H1 (cell line): Measurements from ENCODE around the gene CGB2. TPM values are rescaled to one million over a fixed set of nuclear protein-coding genes. Genes with fewer than 3 reads are reported as not detected.

Experiments used
- CTCF ChIA-PET: fragments of 300-600 bp; sonication (Branson Sonifier 250); formaldehyde crosslinking; loops from one replicate; lab custom pipeline; 2021; ENCODE audit not compliant: partially characterized antibody; lab: Charles Lee
- POLR2A ChIA-PET: fragments of 300-600 bp; sonication (Branson Sonifier 250); formaldehyde crosslinking; loops from one replicate; lab custom pipeline; 2021; ENCODE audit warnings: inconsistent platforms; ENCODE audit not compliant: partially characterized antibody; lab: Charles Lee
- DNase-seq, 2 experiments: peaks; one replicate each; pipeline versions ENCODE4 v3.0.0 to v3.0.0-alpha.2; 2010 to 2022; ENCODE audit warnings: low spot score in 2 of 2, low read depth in 1 of 2, mixed read lengths in 1 of 2
- FAIRE-seq: peaks from 2 replicates; lab custom pipeline; 2011; peaks lifted over from hg19 to GRCh38; lab: Jason Lieb, UNC
- H2AFZ ChIP-seq: 2 replicates; pipeline ENCODE4 v1.8.1; 2012; ENCODE audit warnings: low read length, inconsistent platforms
- H2AK5ac ChIP-seq: 2 replicates; pipeline ENCODE4 v1.6.1; 2013; ENCODE audit warnings: low read depth, low read length
- H2BK120ac ChIP-seq: replicated peaks from 2 replicates; pipeline ENCODE3; 2013; ENCODE audit warnings: low read depth, low read length, inconsistent platforms
- H2BK12ac ChIP-seq: 2 replicates; pipeline ENCODE4 v1.6.1; 2013; ENCODE audit warnings: low read depth, low read length
- H2BK15ac ChIP-seq: 2 replicates; pipeline ENCODE4 v1.6.1; 2013; ENCODE audit warnings: low read length
- H2BK20ac ChIP-seq: 2 replicates; pipeline ENCODE4 v1.6.1; 2013; ENCODE audit warnings: low read length
- H2BK5ac ChIP-seq: 2 replicates; pipeline ENCODE4 v1.6.1; 2013; ENCODE audit warnings: low read depth, low read length
- H3K14ac ChIP-seq: 2 replicates; pipeline ENCODE4 v1.6.1; 2013; ENCODE audit warnings: inconsistent platforms; ENCODE audit not compliant: insufficient read length
- H3K18ac ChIP-seq: 2 replicates; pipeline ENCODE4 v1.6.1; 2013; ENCODE audit warnings: low read length; ENCODE audit errors: extremely low read depth
- H3K23ac ChIP-seq: 2 replicates; pipeline ENCODE4 v1.6.1; 2013; ENCODE audit warnings: inconsistent platforms; ENCODE audit not compliant: insufficient read length
- H3K23me2 ChIP-seq: 2 replicates; pipeline ENCODE4 v1.6.1; 2013; ENCODE audit warnings: low read depth, low read length
- H3K27ac ChIP-seq: 2 replicates; pipeline ENCODE4 v1.6.1; 2011; ENCODE audit warnings: low read depth, low read length, inconsistent platforms
- H3K27me3 ChIP-seq, 4 experiments: replicated peaks in 1 of 4; 1 replicate in 1 of 4; 2 replicates in 3 of 4; pipeline versions ENCODE4 v1.6.1 to v1.8.1; 2011 to 2013; ENCODE audit warnings: low read length in 3 of 4, mild to moderate bottlenecking in 3 of 4, inconsistent platforms in 2 of 4, mixed read lengths in 2 of 4, moderate library complexity in 1 of 4; ENCODE audit not compliant: control insufficient read depth in 3 of 4, insufficient read depth in 3 of 4; ENCODE audit errors: extremely low read depth in 1 of 4
- H3K36me3 ChIP-seq, 4 experiments: 2 replicates each; pipeline versions ENCODE4 v1.6.1 to v1.8.1; 2011 to 2013; ENCODE audit warnings: mild to moderate bottlenecking in 4 of 4, low read length in 3 of 4, moderate library complexity in 2 of 4, control low read depth in 1 of 4, inconsistent platforms in 1 of 4; ENCODE audit not compliant: insufficient read depth in 4 of 4, control insufficient read depth in 2 of 4
- H3K4ac ChIP-seq: replicated peaks from 2 replicates; pipeline ENCODE3; 2013; ENCODE audit warnings: low read length, low read depth, mixed read lengths, inconsistent platforms; ENCODE audit not compliant: insufficient read length
- H3K4me1 ChIP-seq, 4 experiments: replicated peaks in 1 of 4; 1 replicate in 1 of 4; 2 replicates in 3 of 4; pipeline versions ENCODE4 v1.6.1 to v1.8.1; 2011 to 2013; ENCODE audit warnings: low read length in 3 of 4, inconsistent platforms in 2 of 4, mixed read lengths in 1 of 4; ENCODE audit not compliant: insufficient read depth in 4 of 4, control insufficient read depth in 3 of 4
- H3K4me2 ChIP-seq, 2 experiments: 2 replicates each; pipeline versions ENCODE4 v1.6.1 to v1.8.1; 2011 to 2013; ENCODE audit warnings: low read depth in 2 of 2, low read length in 2 of 2, control low read depth in 1 of 2, inconsistent platforms in 1 of 2, mild to moderate bottlenecking in 1 of 2; ENCODE audit not compliant: insufficient read depth in 1 of 2
- H3K4me3 ChIP-seq, 4 experiments: fragments of 200-600, 300-600 bp in 1 of 4; sonication (generic), shearing (Covaris generic), sonication (Bioruptor Twin) in 1 of 4; 2 replicates each; pipeline versions ENCODE4 v1.5.1 to v1.8.1; 2011 to 2016; ENCODE audit warnings: low read length in 4 of 4, low read depth in 3 of 4, control low read depth in 2 of 4, inconsistent platforms in 2 of 4, mild to moderate bottlenecking in 2 of 4, mixed read lengths in 1 of 4, moderate library complexity in 1 of 4; ENCODE audit not compliant: insufficient read depth in 2 of 4; ENCODE audit errors: extremely low read depth in 1 of 4
- H3K56ac ChIP-seq: replicated peaks from 2 replicates; pipeline ENCODE3; 2013; ENCODE audit warnings: low read depth, mild to moderate bottlenecking, mixed read lengths, low read length, inconsistent platforms; ENCODE audit not compliant: insufficient read length
- H3K79me1 ChIP-seq: 2 replicates; pipeline ENCODE4 v1.6.1; 2013; ENCODE audit warnings: low read depth, low read length, control low read depth
- H3K79me2 ChIP-seq, 2 experiments: 2 replicates each; pipeline versions ENCODE4 v1.6.1 to v1.8.1; 2012 to 2013; ENCODE audit warnings: low read length in 2 of 2, mild to moderate bottlenecking in 2 of 2, inconsistent platforms in 1 of 2; ENCODE audit not compliant: insufficient read depth in 2 of 2, control insufficient read depth in 1 of 2
- H3K9ac ChIP-seq, 4 experiments: replicated peaks in 1 of 4; 1 replicate in 1 of 4; 2 replicates in 3 of 4; pipeline versions ENCODE4 v1.6.1 to v1.8.1; 2011 to 2013; ENCODE audit warnings: low read depth in 3 of 4, low read length in 3 of 4, control low read depth in 2 of 4, mild to moderate bottlenecking in 2 of 4, moderate library complexity in 2 of 4, inconsistent platforms in 1 of 4; ENCODE audit errors: extremely low read depth in 1 of 4
- H3K9me3 ChIP-seq, 2 experiments: 2 replicates each; pipeline versions ENCODE4 v1.6.1 to v1.8.1; 2012 to 2013; ENCODE audit warnings: mild to moderate bottlenecking in 2 of 2, moderate library complexity in 2 of 2, control low read depth in 1 of 2, inconsistent platforms in 1 of 2, low read depth in 1 of 2, low read length in 1 of 2, mixed read lengths in 1 of 2; ENCODE audit not compliant: insufficient read depth in 2 of 2
- H4K20me1 ChIP-seq, 2 experiments: replicated peaks in 1 of 2; 2 replicates each; pipeline versions ENCODE3 to v1.8.1; 2011 to 2013; ENCODE audit warnings: inconsistent platforms in 2 of 2, low read length in 2 of 2, mild to moderate bottlenecking in 1 of 2; ENCODE audit not compliant: insufficient read depth in 2 of 2, control insufficient read depth in 1 of 2
- H4K5ac ChIP-seq: 2 replicates; pipeline ENCODE4 v1.6.1; 2013; ENCODE audit warnings: low read length, low read depth, mixed read lengths, inconsistent platforms; ENCODE audit not compliant: insufficient read length
- H4K8ac ChIP-seq: 2 replicates; pipeline ENCODE4 v1.8.0; 2013; ENCODE audit warnings: mild to moderate bottlenecking, moderate library complexity, low read length, inconsistent platforms; ENCODE audit not compliant: insufficient read depth; ENCODE audit errors: extremely low read depth
- H4K91ac ChIP-seq: replicated peaks from 2 replicates; pipeline ENCODE3; 2013; ENCODE audit warnings: low read length, mixed read lengths, inconsistent platforms; ENCODE audit not compliant: insufficient read length
- CHD1 ChIP-seq: IDR thresholded peaks from 2 replicates; pipeline ENCODE4 v1.6.1; 2012; ENCODE audit warnings: low read depth, low read length, improper control_type of control experiment
- RAD21 ChIP-seq, 2 experiments: IDR thresholded peaks in 1 of 2; conservative IDR thresholded peaks in 1 of 2; 2 replicates each; pipeline ENCODE4 v1.6.1; 2011; ENCODE audit warnings: low read depth in 2 of 2, low read length in 2 of 2, improper control_type of control experiment in 1 of 2, inconsistent platforms in 1 of 2, mild to moderate bottlenecking in 1 of 2, moderate library complexity in 1 of 2
- RFX5 ChIP-seq: IDR thresholded peaks from 2 replicates; pipeline ENCODE4 v1.6.1; 2011; ENCODE audit warnings: low read depth, low read length, improper control_type of control experiment, borderline replicate concordance
- SP1 ChIP-seq: IDR thresholded peaks from 2 replicates; pipeline ENCODE4 v1.6.1; 2011; ENCODE audit warnings: low read depth, low read length
- SP4 ChIP-seq: IDR thresholded peaks from 2 replicates; pipeline ENCODE4 v1.6.1; 2012; ENCODE audit warnings: low read length, inconsistent platforms
- SRF ChIP-seq: IDR thresholded peaks from 2 replicates; pipeline ENCODE4 v1.6.1; 2011; ENCODE audit warnings: mild to moderate bottlenecking, low read depth, low read length, moderate library complexity
- SUZ12 ChIP-seq: fragments of 200-600 bp; sonication (generic); IDR thresholded peaks from 2 replicates; pipeline ENCODE4 v1.6.1; 2012; ENCODE audit warnings: mild to moderate bottlenecking, inconsistent platforms, low read length, moderate library complexity, mixed read lengths
- WGBS, 2 experiments: shearing (Covaris generic) in 1 of 2; methylation state at CpG; one replicate each; pipeline versions ENCODE4 v1.1.6 to v1.1.7; 2013 to 2015; ENCODE audit warnings: low lambda C conversion rate in 2 of 2, mixed read lengths in 2 of 2, inconsistent platforms in 1 of 2, low coverage in 1 of 2, missing lambda C conversion rate in 1 of 2; ENCODE audit not compliant: insufficient replicate concordance in 2 of 2, insufficient coverage in 1 of 2, insufficient read length in 1 of 2; ENCODE audit errors: extremely low coverage in 1 of 2, missing lambda C conversion rate in 1 of 2; 5-methylcytosine and 5-hydroxymethylcytosine counted together
- polyA plus RNA-seq, 7 experiments: library from polyadenylated mRNA; depleted of rRNA in 3 of 7; stranded (reverse) in 5 of 7; unstranded in 2 of 7; fragments of >200 nt in 5 of 7; fragments of 200-250 nt in 2 of 7; gene quantifications; 1 replicate in 5 of 7; 2 replicates in 1 of 7; 4 replicates in 1 of 7; pipeline versions ENCODE4 v1.2.1 to v1.2.3, GENCODE V29; 2011 to 2013; ENCODE audit warnings: missing spikeins in 2 of 7, mixed read lengths in 2 of 7
- total RNA-seq: library from RNA; stranded (reverse); fragmentation: NEBNext Ultra II Directional; extraction: Animal tissue kit (Norgen Biotek cat#: 25700); gene quantifications from 2 replicates; pipeline ENCODE4 v1.2.1, GENCODE V29; 2021
- TF ChIP-seq, protein P1 (sequence below): IDR thresholded peaks from 2 replicates; pipeline ENCODE4 v1.6.1; 2011; ENCODE audit warnings: low read depth, mild to moderate bottlenecking, low read length; ENCODE audit not compliant: insufficient read depth
- TF ChIP-seq, protein P2 (sequence below): IDR thresholded peaks from 2 replicates; pipeline ENCODE4 v1.6.1; 2012; ENCODE audit warnings: inconsistent platforms

Gene CGB2
- total and polyA plus RNA-seq, 2 of the 8 experiments (the other 6 are each of a cell fraction or from before 2014, with no cell fraction given): 0.71 to 3.2 TPM

DNA sequence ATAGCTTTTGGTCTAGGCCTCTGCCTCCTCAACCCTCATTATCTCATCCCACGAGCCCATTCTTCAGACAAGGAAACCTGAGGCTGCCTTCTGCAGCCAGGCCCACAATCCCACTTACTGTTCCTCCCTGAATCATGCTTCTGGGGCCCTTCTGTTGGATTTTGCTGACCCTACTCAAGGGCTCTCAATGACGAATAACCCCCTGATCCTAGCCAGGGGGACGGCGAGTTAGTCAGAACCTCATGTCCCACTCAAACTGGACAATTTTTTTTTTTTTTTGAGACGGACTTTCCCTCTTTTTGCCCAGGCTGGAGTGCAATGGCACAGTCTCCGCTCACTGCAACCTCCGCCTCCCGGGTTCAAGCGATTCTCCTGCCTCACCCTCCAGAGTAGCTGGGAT is 9.6 kb upstream of the CGB2 start:
- no peaks in the 10 kb centered on the region for H3K79me2 ChIP-seq
- H3K27me3 ChIP-seq: peaks cover 0 to 15% (median 12%) of the 10 kb centered on the region in 4 experiments; a peak in 6 of 7 replicates
- H3K27ac ChIP-seq: no peak overlapping the region
- TF ChIP-seq SUZ12 (no peak), RFX5 (no peak), SRF (no peak), SP1 (no peak), RAD21 (IDR thresholded peaks at IDR 0.05 in 1 of 2, conservative IDR thresholded peaks at IDR 0.05 in 1 of 2; ENCODE audit: low read depth in 2 of 2, low read length in 2 of 2) (no peak), SP4 (no peak), CHD1 (no peak)
- TF ChIP-seq, protein P1, sequence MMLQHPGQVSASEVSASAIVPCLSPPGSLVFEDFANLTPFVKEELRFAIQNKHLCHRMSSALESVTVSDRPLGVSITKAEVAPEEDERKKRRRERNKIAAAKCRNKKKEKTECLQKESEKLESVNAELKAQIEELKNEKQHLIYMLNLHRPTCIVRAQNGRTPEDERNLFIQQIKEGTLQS: no peak
- TF ChIP-seq, protein P2, sequence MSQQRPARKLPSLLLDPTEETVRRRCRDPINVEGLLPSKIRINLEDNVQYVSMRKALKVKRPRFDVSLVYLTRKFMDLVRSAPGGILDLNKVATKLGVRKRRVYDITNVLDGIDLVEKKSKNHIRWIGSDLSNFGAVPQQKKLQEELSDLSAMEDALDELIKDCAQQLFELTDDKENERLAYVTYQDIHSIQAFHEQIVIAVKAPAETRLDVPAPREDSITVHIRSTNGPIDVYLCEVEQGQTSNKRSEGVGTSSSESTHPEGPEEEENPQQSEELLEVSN: no peak
- H2AK5ac ChIP-seq: no peak overlapping the region
- no peak overlapping the region for H3K18ac ChIP-seq
- WGBS, 2 experiments: 81% methylated on average over 9 of the region's 9 CpGs; no CpG with 5 or more reads in 1 of the 2 experiments
- H2BK15ac ChIP-seq: no peak overlapping the region
- no peak overlapping the region for H2BK20ac ChIP-seq
- peaks cover 6% of the 10 kb centered on the region; the same call in 1 of the 2 replicates for H3K23me2 ChIP-seq
- no peak overlapping the region for H2AFZ ChIP-seq
- no peak overlapping the region for H4K5ac ChIP-seq
- no peak overlapping the region for H3K4ac ChIP-seq
- no peaks in the 10 kb centered on the region for H4K20me1 ChIP-seq
- H3K4me3 ChIP-seq: no peak overlapping the region
- no peak overlapping the region for H2BK120ac ChIP-seq
- DNase-seq (no peak), FAIRE-seq (no peak)
- H3K23ac ChIP-seq: no peak overlapping the region
- H4K91ac ChIP-seq: no peak overlapping the region
- ChIA-PET POLR2A (interaction anchor here (0.8 to 1.2 kb wide), 2 partner anchors 13 to 58 kb away, joined by 3 read pairs; no protein-coding TSS in a partner anchor), CTCF (interaction anchor here (0.9 to 8.1 kb wide), 5 partner anchors 10 to 52 kb away, joined by 3 to 46 read pairs (median 4); partner anchors contain the start of genes CGB2 and CGB7)
- H2BK5ac ChIP-seq: no peak overlapping the region
- H3K9me3 ChIP-seq: no peaks in the 10 kb centered on the region
- no peak overlapping the region for H2BK12ac ChIP-seq
- no peaks in the 10 kb centered on the region for H3K79me1 ChIP-seq
- no peaks in the 10 kb centered on the region for H3K36me3 ChIP-seq
- H4K8ac ChIP-seq: no peak overlapping the region
- peaks cover 0 to 17% (median 8%) of the 10 kb centered on the region in 4 experiments; a peak in 5 of 7 replicates for H3K4me1 ChIP-seq
- H3K9ac ChIP-seq: no peak overlapping the region
- H3K56ac ChIP-seq: no peak overlapping the region
- H3K14ac ChIP-seq: no peak overlapping the region
- H3K4me2 ChIP-seq: no peak overlapping the region
